Measurements from ENCODE around the gene CCDC88C. TPM values are rescaled to one million over a fixed set of nuclear protein-coding genes. Genes with fewer than 3 reads are reported as not detected.
"Not testable (repeated sequence)": the region's sequence is repeated elsewhere in the genome, so short reads cannot be mapped to it uniquely, and the experiment has no call there.

CCDC88C gene
- total RNA-seq, 2 donors from 2014 or later: 333 to 339 TPM

GRCh38 chr14:91257328-91258010 is 160.2 kb downstream of the CCDC88C start:
- Mint-ChIP-seq H3K27ac (peak overlapping the region; percentile 32), H3K36me3 (ENCODE audit: low read depth) (no peaks in the 10 kb centered on the region), H3K27me3 (no peaks in the 10 kb centered on the region), H3K4me1 (peaks cover 48% of the 10 kb centered on the region), H3K4me3 (peak overlapping the region; percentile 31)
- ATAC-seq: no peak
- no peaks in the 10 kb centered on the region for H3K9me3 ChIP-seq (ENCODE audit: control insufficient read depth, low read length, poor library complexity, severe bottlenecking)
- no peak for DNase-seq

- Mint-ChIP-seq H3K4me1 (peaks cover 53% of the 10 kb centered on the region), H3K36me3 (ENCODE audit: low read depth) (no peaks in the 10 kb centered on the region), H3K27ac (peak overlapping the region; percentile 91), H3K27me3 (no peaks in the 10 kb centered on the region), H3K4me3 (no peak overlapping the region)
- DNase-seq (no peak), ATAC-seq (no peak)
- H3K9me3 ChIP-seq (ENCODE audit: control insufficient read depth, low read length, poor library complexity, severe bottlenecking): no peaks in the 10 kb centered on the region
These were observed 161.0 kb downstream of the CCDC88C start for GRCh38 chr14:91256661-91257060.

- no peak for DNase-seq
- H3K9me3 ChIP-seq (ENCODE audit: control insufficient read depth, low read length, poor library complexity, severe bottlenecking): no peaks in the 10 kb centered on the region
- peak overlapping the region; percentile 89 for H3K4me3 Mint-ChIP-seq
- peaks cover 60% of the 10 kb centered on the region for H3K4me1 Mint-ChIP-seq
- no peak for ATAC-seq
- H3K27ac Mint-ChIP-seq: peak overlapping the region; percentile 91
- no peaks in the 10 kb centered on the region for H3K36me3 Mint-ChIP-seq (ENCODE audit: low read depth)
- H3K27me3 Mint-ChIP-seq: no peaks in the 10 kb centered on the region
These were observed 162.5 kb downstream of the CCDC88C start for GRCh38 chr14:91255026-91255695.

GRCh38 chr14:91254461-91254860 is 163.2 kb downstream of the CCDC88C start:
- peak overlapping the region; percentile 91 for H3K27ac Mint-ChIP-seq
- no peaks in the 10 kb centered on the region for H3K36me3 Mint-ChIP-seq (ENCODE audit: low read depth)
- H3K27me3 Mint-ChIP-seq: no peaks in the 10 kb centered on the region
- peaks cover 67% of the 10 kb centered on the region for H3K4me1 Mint-ChIP-seq
- DNase-seq: no peak
- ATAC-seq: peak; percentile 30
- no peaks in the 10 kb centered on the region for H3K9me3 ChIP-seq (ENCODE audit: control insufficient read depth, low read length, poor library complexity, severe bottlenecking)
- H3K4me3 Mint-ChIP-seq: peak overlapping the region; percentile 89

GRCh38 chr14:91253795-91254323 is 163.8 kb downstream of the CCDC88C start:
- no peak for DNase-seq
- Mint-ChIP-seq H3K4me3 (peak overlapping the region; percentile 89), H3K4me1 (peaks cover 69% of the 10 kb centered on the region), H3K36me3 (ENCODE audit: low read depth) (no peaks in the 10 kb centered on the region), H3K27me3 (no peaks in the 10 kb centered on the region), H3K27ac (peak overlapping the region; percentile 91)
- ATAC-seq: no peak
- no peaks in the 10 kb centered on the region for H3K9me3 ChIP-seq (ENCODE audit: control insufficient read depth, low read length, poor library complexity, severe bottlenecking)

GRCh38 chr14:91252871-91253794 is 164.5 kb downstream of the CCDC88C start:
- Mint-ChIP-seq H3K27ac (no peak overlapping the region), H3K4me1 (peaks cover 66% of the 10 kb centered on the region), H3K27me3 (no peaks in the 10 kb centered on the region), H3K36me3 (ENCODE audit: low read depth) (no peaks in the 10 kb centered on the region), H3K4me3 (peak overlapping the region; percentile 89)
- ATAC-seq: peak; percentile 53
- H3K9me3 ChIP-seq (ENCODE audit: control insufficient read depth, low read length, poor library complexity, severe bottlenecking): no peaks in the 10 kb centered on the region
- DNase-seq: peak in 2 of 3 donors; percentile 53 to 60

GRCh38 chr14:91250912-91251311 is 166.7 kb downstream of the CCDC88C start:
- H3K9me3 ChIP-seq (ENCODE audit: control insufficient read depth, low read length, poor library complexity, severe bottlenecking): no peaks in the 10 kb centered on the region
- peaks cover 61% of the 10 kb centered on the region for H3K4me1 Mint-ChIP-seq
- H3K4me3 Mint-ChIP-seq: peak overlapping the region; percentile 63
- peak overlapping the region; percentile 86 for H3K27ac Mint-ChIP-seq
- no peaks in the 10 kb centered on the region for H3K27me3 Mint-ChIP-seq
- no peak for ATAC-seq
- H3K36me3 Mint-ChIP-seq (ENCODE audit: low read depth): peaks cover 2% of the 10 kb centered on the region
- DNase-seq: no peak

- peaks cover 2% of the 10 kb centered on the region for H3K36me3 Mint-ChIP-seq (ENCODE audit: low read depth)
- H3K27ac Mint-ChIP-seq: peak overlapping the region; percentile 86
- no peaks in the 10 kb centered on the region for H3K9me3 ChIP-seq (ENCODE audit: control insufficient read depth, low read length, poor library complexity, severe bottlenecking)
- H3K4me3 Mint-ChIP-seq: peak overlapping the region; percentile 64
- DNase-seq: peak in 1 of 3 donors; percentile 44
- H3K27me3 Mint-ChIP-seq: no peaks in the 10 kb centered on the region
- no peak for ATAC-seq
- peaks cover 62% of the 10 kb centered on the region for H3K4me1 Mint-ChIP-seq
These were observed 167.6 kb downstream of the CCDC88C start for GRCh38 chr14:91249841-91250616.

- H3K27ac Mint-ChIP-seq: peak overlapping the region; percentile 86
- peaks cover 78% of the 10 kb centered on the region for H3K4me1 Mint-ChIP-seq
- H3K9me3 ChIP-seq (ENCODE audit: control insufficient read depth, low read length, poor library complexity, severe bottlenecking): no peaks in the 10 kb centered on the region
- no peaks in the 10 kb centered on the region for H3K27me3 Mint-ChIP-seq
- DNase-seq (peak; percentile 56 to 79 (median 66)), ATAC-seq (peak; percentile 78)
- peaks cover 11% of the 10 kb centered on the region for H3K36me3 Mint-ChIP-seq (ENCODE audit: low read depth)
- peak overlapping the region; percentile 95 for H3K4me3 Mint-ChIP-seq
These were observed 171.4 kb downstream of the CCDC88C start for GRCh38 chr14:91246051-91246852.

- H3K27me3 Mint-ChIP-seq; ATAC-seq; H3K9me3 ChIP-seq (ENCODE audit: control insufficient read depth, low read length, poor library complexity, severe bottlenecking); DNase-seq: not testable (repeated sequence)
- Mint-ChIP-seq H3K27ac (peak overlapping the region; percentile 86), H3K36me3 (ENCODE audit: low read depth) (peaks cover 11% of the 10 kb centered on the region), H3K4me1 (peaks cover 78% of the 10 kb centered on the region), H3K4me3 (peak overlapping the region; percentile 95)
These were observed 172.0 kb downstream of the CCDC88C start for GRCh38 chr14:91245616-91246015.

GRCh38 chr14:91245029-91245428 is 172.6 kb downstream of the CCDC88C start:
- peak overlapping the region; percentile 86 for H3K27ac Mint-ChIP-seq
- H3K4me1 Mint-ChIP-seq: peaks cover 74% of the 10 kb centered on the region
- H3K9me3 ChIP-seq (ENCODE audit: control insufficient read depth, low read length, poor library complexity, severe bottlenecking): no peaks in the 10 kb centered on the region
- peak; percentile 53 to 71 (median 53) for DNase-seq
- H3K27me3 Mint-ChIP-seq: no peaks in the 10 kb centered on the region
- peak overlapping the region; percentile 95 for H3K4me3 Mint-ChIP-seq
- peak; percentile 49 for ATAC-seq
- H3K36me3 Mint-ChIP-seq (ENCODE audit: low read depth): peaks cover 11% of the 10 kb centered on the region

GRCh38 chr14:91244501-91244901 is 173.1 kb downstream of the CCDC88C start, which contains the start of gene GPR68:
Gene GPR68, minus strand, starts transcription at chr14:91244704. Its CDS starts 9,654 bp downstream, at chr14:91235050.
- peak within 1 kb of the TSS; percentile 95 for H3K4me3 Mint-ChIP-seq
- no peaks in the 10 kb centered on the region for H3K27me3 Mint-ChIP-seq
- peaks cover 73% of the 10 kb centered on the region for H3K4me1 Mint-ChIP-seq
- H3K9me3 ChIP-seq (ENCODE audit: control insufficient read depth, low read length, poor library complexity, severe bottlenecking): no peaks in the 10 kb centered on the region
- DNase-seq (no peak), ATAC-seq (no peak)
- H3K27ac Mint-ChIP-seq: peak within 1 kb of the TSS; percentile 86
- H3K36me3 Mint-ChIP-seq (ENCODE audit: low read depth): peaks cover 11% of the 10 kb centered on the region

Measured in T-helper 17 cell (primary cell).